ENCODE data around the gene OR5B21. TPM values are rescaled to one million over a fixed set of nuclear protein-coding genes. Genes with fewer than 3 reads are reported as not detected.

Gene OR5B21
- total and polyA plus RNA-seq, 10 of the 15 experiments (the other 5 are each of a cell fraction or from before 2014, with no cell fraction given), result 0.22 to 0.41 (median 0.22) TPM; not detected in 7

GRCh38 chr11:58494101-58494500 is 13.8 kb downstream of the OR5B21 start:
- Histone ChIP-seq H3K4me3 (no peak overlapping the region), H3K4me1 (ENCODE audit: control insufficient read depth, insufficient read depth, low read length) (peaks cover 9% of the 10 kb centered on the region; the same call in 1 of the 2 replicates), H2AFZ (ENCODE audit: control insufficient read depth, low read depth, low read length) (no peak overlapping the region), H3K27ac (ENCODE audit: control insufficient read depth, insufficient read depth) (no peak overlapping the region), H3K79me2 (ENCODE audit: control insufficient read depth, insufficient read depth, low read length) (no peaks in the 10 kb centered on the region), H3K4me2 (ENCODE audit: control insufficient read depth, insufficient read depth) (no peak overlapping the region), H4K20me1 (ENCODE audit: control insufficient read depth, insufficient read depth) (no peaks in the 10 kb centered on the region), H3K27me3 (replicated peaks in 1 of 2; ENCODE audit: control insufficient read depth in 2 of 2, insufficient read depth in 2 of 2, low read length in 1 of 2) (no peaks in the 10 kb centered on the region), H3K36me3 (ENCODE audit: control insufficient read depth in 2 of 2, insufficient read depth in 2 of 2, low read length in 1 of 2) (0 out of 4 replicates have a peak, but pooled peaks cover 0 to 3% of the 10 kb centered on the region in 2 experiments), H3K9me3 (replicated peaks; ENCODE audit: control insufficient read depth, insufficient read depth, low read length) (no peaks in the 10 kb centered on the region), H3K9ac (ENCODE audit: control insufficient read depth, insufficient read depth, low read length) (no peak overlapping the region)
- ATAC-seq (no peak), DNase-seq (ENCODE audit: low read depth, low spot score) (no peak), FAIRE-seq (no peak)
- in situ Hi-C loops (cut with MboI), result no loop called here
- CTCF ChIA-PET, result interaction anchor here (1.2 to 3.3 kb wide), 4 partner anchors 11 to 30 kb away, joined by 3 to 35 read pairs (median 6); no protein-coding TSS in a partner anchor
- POLR2A ChIA-PET, result no interaction called here
- TF ChIP-seq BACH1 (IDR thresholded peaks at IDR 0.05; ENCODE audit: borderline replicate concordance), result no peak
- TF ChIP-seq E2F8 (IDR thresholded peaks at IDR 0.05; ENCODE audit: low read depth, partially characterized antibody), result no peak
- TF ChIP-seq ZBTB11 (CRISPR knock-in tag; IDR thresholded peaks at IDR 0.05), result no peak
- RAD21 ChIA-PET (ENCODE audit: unreplicated experiment), result interaction anchor here (0.6 to 4.5 kb wide), 7 partner anchors 11 to 208 kb away, joined by 3 to 41 read pairs (median 3); no protein-coding TSS in a partner anchor
- SMC1A ChIA-PET (ENCODE audit: uncharacterized antibody, unreplicated experiment), result interaction anchor here (1.6 to 4.9 kb wide), 3 partner anchors 12 to 717 kb away, joined by 4 to 92 read pairs (median 20); partner anchors contain the start of gene OR5B21
- intact Hi-C loops (cut with micrococcal nuclease; ENCODE audit: unreplicated experiment), result no loop called here
- BruUV-seq (replicated peaks), result no TSS peak
